ENCODE measurements around the gene PCAT7. TPM values are rescaled to one million over a fixed set of nuclear protein-coding genes. Genes with fewer than 3 reads are reported as not detected.
"Not testable (repeated sequence)": the region's sequence is repeated elsewhere in the genome, so short reads cannot be mapped to it uniquely, and the experiment has no call there.

The PCAT7 gene
- total RNA-seq, 4 donors from 2014 or later: 0.60 to 5.2 (median 1.7) TPM

DNA sequence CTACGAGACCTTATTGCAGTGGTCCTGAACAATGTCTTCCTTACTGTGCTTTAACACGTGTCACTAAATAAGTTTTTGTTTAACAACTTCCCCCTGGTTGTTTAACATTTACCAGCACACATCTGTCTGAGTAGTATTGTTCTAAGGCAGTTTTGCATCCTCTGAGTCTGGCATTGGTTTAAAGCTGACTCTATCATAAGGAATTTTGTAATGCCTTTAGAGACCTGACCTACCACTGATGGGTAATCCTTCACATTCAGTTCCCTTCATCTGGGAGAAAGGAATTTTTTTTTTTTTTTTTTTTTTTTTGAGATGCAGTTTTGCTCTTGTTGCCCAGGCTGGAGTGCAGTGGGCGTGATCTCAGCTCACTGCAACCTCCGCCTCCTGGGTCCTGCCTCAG, 20.0 kb upstream of the PCAT7 start:
- WGBS, 2 donors (ENCODE audit: low coverage in 1 of 2): 15 to 62% methylated on average over 2 to 4 of the region's 4 CpGs
- H3K4me1 ChIP-seq: peaks cover 0 to 20% (median 4%) of the 10 kb centered on the region in 4 donors
- H3K9me3 ChIP-seq: no peaks in the 10 kb centered on the region
- H3K27me3 ChIP-seq: no peaks in the 10 kb centered on the region
- no peak overlapping the region for H3K4me3 ChIP-seq
- no peak for TF ChIP-seq POLR2A (IDR thresholded peaks at IDR 0.05)
- no peak for TF ChIP-seq POLR2AphosphoS5 (IDR thresholded peaks at IDR 0.05)
- no peak for TF ChIP-seq EP300 (IDR thresholded peaks at IDR 0.05; ENCODE audit: low read depth)
- TF ChIP-seq, protein P1, sequence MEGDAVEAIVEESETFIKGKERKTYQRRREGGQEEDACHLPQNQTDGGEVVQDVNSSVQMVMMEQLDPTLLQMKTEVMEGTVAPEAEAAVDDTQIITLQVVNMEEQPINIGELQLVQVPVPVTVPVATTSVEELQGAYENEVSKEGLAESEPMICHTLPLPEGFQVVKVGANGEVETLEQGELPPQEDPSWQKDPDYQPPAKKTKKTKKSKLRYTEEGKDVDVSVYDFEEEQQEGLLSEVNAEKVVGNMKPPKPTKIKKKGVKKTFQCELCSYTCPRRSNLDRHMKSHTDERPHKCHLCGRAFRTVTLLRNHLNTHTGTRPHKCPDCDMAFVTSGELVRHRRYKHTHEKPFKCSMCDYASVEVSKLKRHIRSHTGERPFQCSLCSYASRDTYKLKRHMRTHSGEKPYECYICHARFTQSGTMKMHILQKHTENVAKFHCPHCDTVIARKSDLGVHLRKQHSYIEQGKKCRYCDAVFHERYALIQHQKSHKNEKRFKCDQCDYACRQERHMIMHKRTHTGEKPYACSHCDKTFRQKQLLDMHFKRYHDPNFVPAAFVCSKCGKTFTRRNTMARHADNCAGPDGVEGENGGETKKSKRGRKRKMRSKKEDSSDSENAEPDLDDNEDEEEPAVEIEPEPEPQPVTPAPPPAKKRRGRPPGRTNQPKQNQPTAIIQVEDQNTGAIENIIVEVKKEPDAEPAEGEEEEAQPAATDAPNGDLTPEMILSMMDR (IDR thresholded peaks at IDR 0.05): no peak
- no peaks in the 10 kb centered on the region for H3K36me3 ChIP-seq
- no peak for DNase-seq
- intact Hi-C loops (cut with DNase I; ENCODE audit: low total_unique reads): no loop called here
- in situ Hi-C loops (cut with MboI; ENCODE audit: low pct_ligation_motif_present in 1 of 4, low pct_unique_long_range_greater_than_20kb in 1 of 4, low sequenced_read_pairs in 3 of 4): no loop called here
- no peak overlapping the region for H3K27ac ChIP-seq

GRCh38 chr9:94538908-94539307, 16.0 kb upstream of the PCAT7 start:
- in situ Hi-C loops (cut with MboI; ENCODE audit: low pct_ligation_motif_present in 1 of 4, low pct_unique_long_range_greater_than_20kb in 1 of 4, low sequenced_read_pairs in 3 of 4): no loop called here
- 88 to 90% methylated on average over 4 of the region's 4 CpGs for WGBS, 2 donors (ENCODE audit: low coverage in 1 of 2)

GRCh38 chr9:94544335-94544734, 10.5 kb upstream of the PCAT7 start:
- DNase-seq; H3K27me3 ChIP-seq; H3K9me3 ChIP-seq; intact Hi-C loops (cut with DNase I; ENCODE audit: low total_unique reads); H3K4me1 ChIP-seq; H3K36me3 ChIP-seq; H3K4me3 ChIP-seq; in situ Hi-C loops (cut with MboI; ENCODE audit: low pct_ligation_motif_present in 1 of 4, low pct_unique_long_range_greater_than_20kb in 1 of 4, low sequenced_read_pairs in 3 of 4); H3K27ac ChIP-seq: not testable (repeated sequence)
- 76% methylated on average over 4 of the region's 5 CpGs; no CpG with 5 or more reads in 1 of the 2 donors for WGBS, 2 donors (ENCODE audit: low coverage in 1 of 2)

More at GRCh38 chr9:94538908-94539307, 16.0 kb upstream of the PCAT7 start:
- intact Hi-C loops (cut with DNase I; ENCODE audit: low total_unique reads): no loop called here
- no peak for DNase-seq
- Histone ChIP-seq H3K4me1 (peaks cover 0 to 9% (median 3%) of the 10 kb centered on the region in 4 donors), H3K36me3 (no peaks in the 10 kb centered on the region), H3K4me3 (no peak overlapping the region), H3K27ac (no peak overlapping the region), H3K27me3 (no peaks in the 10 kb centered on the region), H3K9me3 (no peaks in the 10 kb centered on the region)
- TF ChIP-seq EP300 (IDR thresholded peaks at IDR 0.05; ENCODE audit: low read depth) (no peak), POLR2A (IDR thresholded peaks at IDR 0.05) (no peak), POLR2AphosphoS5 (IDR thresholded peaks at IDR 0.05) (no peak)

GRCh38 chr9:94545940-94546339, 8.9 kb upstream of the PCAT7 start:
- no peak for TF ChIP-seq EP300 (IDR thresholded peaks at IDR 0.05; ENCODE audit: low read depth)
- TF ChIP-seq, protein P1 (IDR thresholded peaks at IDR 0.05): no peak
- 44 to 76% methylated on average over 1 of the region's 1 CpG for WGBS, 2 donors (ENCODE audit: low coverage in 1 of 2)
- in situ Hi-C loops (cut with MboI; ENCODE audit: low pct_ligation_motif_present in 1 of 4, low pct_unique_long_range_greater_than_20kb in 1 of 4, low sequenced_read_pairs in 3 of 4): no loop called here

DNA sequence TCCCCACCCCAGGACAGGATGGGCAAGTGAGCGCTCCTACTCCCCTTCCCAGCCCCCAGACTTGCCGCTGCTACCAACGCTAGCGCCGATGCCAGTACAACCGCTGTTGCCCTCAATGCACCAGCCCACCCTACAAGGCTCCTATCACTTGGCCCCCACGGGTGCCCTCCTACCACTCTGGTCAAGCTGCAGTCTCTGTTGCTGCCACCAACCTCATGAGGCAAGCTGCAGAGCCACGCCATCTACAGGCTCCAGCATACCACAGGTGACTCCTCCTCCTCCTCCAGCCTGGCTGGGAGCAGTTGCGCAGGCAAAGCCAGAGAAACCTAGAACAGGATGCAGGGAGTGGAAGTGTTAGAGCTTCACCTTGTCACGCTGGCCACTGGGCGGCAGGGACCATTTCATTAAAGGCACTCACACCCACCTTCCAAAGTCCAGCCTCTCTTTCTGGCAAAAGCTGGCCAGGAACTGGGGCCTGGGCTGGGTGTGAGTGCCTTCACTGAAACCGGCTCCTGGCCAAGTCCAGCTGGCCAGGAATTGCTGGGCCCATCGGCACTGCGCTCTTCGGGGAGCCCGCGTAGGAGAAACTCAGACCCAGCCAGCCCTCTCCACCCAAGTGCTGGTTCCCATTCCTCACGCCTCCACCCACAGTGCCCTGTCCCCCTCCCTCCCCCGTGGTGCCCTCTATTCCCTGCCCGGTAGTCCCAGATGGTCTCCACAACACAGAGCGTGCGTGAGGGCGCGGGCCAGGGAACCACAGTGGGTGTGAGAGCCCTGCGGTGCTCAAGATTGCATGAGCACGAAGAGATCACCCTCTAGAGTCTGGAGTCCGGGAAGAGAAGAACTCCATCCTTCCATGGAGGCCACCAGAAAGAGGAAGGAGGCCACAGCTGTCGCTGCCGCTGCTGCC, 1.6 kb upstream of the PCAT7 start:
- 63 to 94% methylated on average over 6 to 26 of the region's 29 CpGs for WGBS, 2 donors (ENCODE audit: low coverage in 1 of 2)
- no peaks in the 10 kb centered on the region for H3K9me3 ChIP-seq
- H3K36me3 ChIP-seq: no peaks in the 10 kb centered on the region
- peak overlapping the region; percentile 81 to 86 (median 82) for H3K27ac ChIP-seq
- H3K27me3 ChIP-seq: no peaks in the 10 kb centered on the region
- peak in 2 of 3 donors; percentile 43 to 46 for TF ChIP-seq POLR2AphosphoS5 (IDR thresholded peaks at IDR 0.05)
- no peak for TF ChIP-seq EP300 (IDR thresholded peaks at IDR 0.05; ENCODE audit: low read depth)
- TF ChIP-seq, protein P1 (IDR thresholded peaks at IDR 0.05): peak in 3 of 5 experiments; percentile 31 to 72 (median 41)
- TF ChIP-seq POLR2A (IDR thresholded peaks at IDR 0.05): peak; percentile 20
- H3K4me1 ChIP-seq: peaks cover 0 to 4% (median 1%) of the 10 kb centered on the region in 4 donors
- peak; percentile 77 for DNase-seq
- peak overlapping the region in 3 of 4 donors; percentile 32 to 51 (median 38) for H3K4me3 ChIP-seq
- intact Hi-C loops (cut with DNase I; ENCODE audit: low total_unique reads) (no loop called here), in situ Hi-C loops (cut with MboI; ENCODE audit: low pct_ligation_motif_present in 1 of 4, low pct_unique_long_range_greater_than_20kb in 1 of 4, low sequenced_read_pairs in 3 of 4) (no loop called here)

More at GRCh38 chr9:94545940-94546339, 8.9 kb upstream of the PCAT7 start:
- H3K9me3 ChIP-seq: no peaks in the 10 kb centered on the region
- intact Hi-C loops (cut with DNase I; ENCODE audit: low total_unique reads): no loop called here
- no peak overlapping the region for H3K27ac ChIP-seq
- H3K4me1 ChIP-seq: no peaks in the 10 kb centered on the region
- no peaks in the 10 kb centered on the region for H3K36me3 ChIP-seq
- H3K27me3 ChIP-seq: no peaks in the 10 kb centered on the region
- no peak overlapping the region for H3K4me3 ChIP-seq
- no peak for DNase-seq

Data from transverse colon (tissue), 4 donors.